Measurements from ENCODE around the gene GPATCH3. TPM values are rescaled to one million over a fixed set of nuclear protein-coding genes. Genes with fewer than 3 reads are reported as not detected.
"Not testable (repeated sequence)": the region's sequence is repeated elsewhere in the genome, so short reads cannot be mapped to it uniquely, and the experiment has no call there.

Gene GPATCH3
- total RNA-seq, 1 donor: 11.8 TPM

DNA sequence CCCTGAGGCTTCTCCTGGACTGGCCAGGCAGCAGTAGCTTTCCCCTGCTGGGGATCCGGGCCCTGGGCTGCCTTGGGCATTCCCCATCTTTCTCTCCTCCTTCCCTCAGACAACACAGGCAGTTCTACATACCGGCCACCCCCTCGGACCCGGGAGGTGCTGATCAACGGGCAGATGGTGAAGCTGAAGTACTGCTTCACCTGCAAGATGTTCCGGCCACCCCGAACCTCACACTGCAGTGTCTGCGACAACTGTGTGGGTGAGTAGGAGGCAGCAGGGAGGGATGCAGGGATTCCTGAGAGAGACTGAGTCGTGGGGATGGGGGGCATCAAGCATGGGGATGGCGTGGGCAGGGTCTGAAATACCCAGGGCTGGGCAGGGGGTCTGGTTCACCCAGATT is 51.8 kb downstream of the GPATCH3 start:
- Histone ChIP-seq H3K4me3 (ENCODE audit: low read length) (no peak overlapping the region), H3K27me3 (ENCODE audit: insufficient read depth, low read length) (no peaks in the 10 kb centered on the region), H3K9me3 (ENCODE audit: low read depth, low read length) (no peaks in the 10 kb centered on the region), H3K4me1 (ENCODE audit: insufficient read depth, low read length) (peaks cover 3% of the 10 kb centered on the region)

DNA sequence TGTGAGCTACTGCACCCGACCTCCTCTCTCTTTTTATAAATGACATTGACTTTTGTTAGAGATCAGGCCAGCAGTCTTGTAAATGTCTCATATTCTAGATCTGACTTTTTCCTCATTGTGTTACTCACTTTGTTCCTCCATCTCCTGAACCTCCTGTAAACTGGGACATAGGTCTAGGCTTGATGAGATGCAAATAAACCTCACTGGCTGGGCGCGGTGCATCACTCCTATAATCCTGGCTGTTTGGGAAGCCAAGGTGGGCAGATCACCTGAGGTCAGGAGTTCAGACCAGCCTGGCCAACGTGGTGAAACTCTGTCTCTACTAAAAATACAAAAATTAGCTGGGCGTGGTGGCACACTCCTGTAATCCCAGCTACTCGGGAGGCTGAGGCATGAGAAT is 52.4 kb downstream of the GPATCH3 start:
- not testable (repeated sequence) for H3K4me3 ChIP-seq (ENCODE audit: low read length); H3K9me3 ChIP-seq (ENCODE audit: low read depth, low read length); H3K4me1 ChIP-seq (ENCODE audit: insufficient read depth, low read length); H3K27me3 ChIP-seq (ENCODE audit: insufficient read depth, low read length)

DNA sequence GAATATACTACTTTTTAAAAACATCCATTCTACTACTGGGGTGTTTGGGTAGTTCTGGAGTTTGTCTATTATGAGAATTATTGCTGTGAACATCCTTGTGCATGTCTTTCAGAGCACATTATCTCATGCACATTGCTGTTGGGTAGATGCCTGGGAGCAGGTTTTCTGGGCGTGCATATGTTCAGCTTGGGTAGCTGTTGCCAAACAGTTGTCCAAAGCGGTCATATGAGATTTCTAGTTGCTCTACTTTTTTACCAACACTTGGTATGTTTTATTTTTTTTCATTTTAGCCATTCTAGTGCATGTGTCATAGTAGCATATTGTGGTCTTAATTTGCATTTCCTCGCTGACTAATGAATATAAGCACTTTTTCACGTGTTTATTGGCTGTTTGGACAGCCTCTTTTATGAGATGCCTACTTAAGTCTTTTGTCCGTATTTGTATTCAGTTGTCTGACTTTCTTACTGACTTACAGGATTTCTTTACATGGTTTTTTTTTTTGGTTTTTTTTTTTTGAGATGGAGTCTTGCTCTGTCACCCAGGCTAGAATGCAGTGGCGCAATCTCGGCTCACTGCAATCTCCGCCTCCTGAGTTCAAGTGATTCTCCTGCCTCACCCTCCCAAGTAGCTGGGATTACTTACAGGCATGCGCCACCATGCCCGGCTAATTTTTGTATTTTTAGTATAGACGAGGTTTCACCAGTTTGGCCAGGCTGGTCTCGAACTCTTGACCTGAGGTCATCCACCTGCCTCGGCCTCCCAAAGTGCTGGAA is 55.7 kb downstream of the GPATCH3 start:
- no peaks in the 10 kb centered on the region for H3K27me3 ChIP-seq (ENCODE audit: insufficient read depth, low read length)
- peaks cover 3% of the 10 kb centered on the region for H3K4me1 ChIP-seq (ENCODE audit: insufficient read depth, low read length)
- H3K4me3 ChIP-seq (ENCODE audit: low read length): no peak overlapping the region
- H3K9me3 ChIP-seq (ENCODE audit: low read depth, low read length): no peaks in the 10 kb centered on the region

Other genes starting within 250 kb of the GPATCH3 start
- 55.4 TPM for gene ARID1A, start 204.5 kb downstream of the GPATCH3 start, total RNA-seq
- gene PIGV, start 112.5 kb downstream of the GPATCH3 start, total RNA-seq: 5.2 TPM
- gene ZDHHC18, start 73.8 kb downstream of the GPATCH3 start, total RNA-seq: 26.1 TPM
- gene SFN, start 37.3 kb downstream of the GPATCH3 start, total RNA-seq: 0.52 TPM
- gene GPN2, start 10.2 kb downstream of the GPATCH3 start, total RNA-seq: 11.1 TPM
- gene NR0B2, start 13.5 kb upstream of the GPATCH3 start, total RNA-seq: not detected
- gene NUDC, start 21.3 kb upstream of the GPATCH3 start, total RNA-seq: 8.8 TPM
- 0.63 TPM for gene KDF1, start 60.0 kb upstream of the GPATCH3 start, total RNA-seq
- gene TRNP1, start 93.2 kb upstream of the GPATCH3 start, total RNA-seq: 1.2 TPM
- 0.42 TPM for gene TENT5B, start 112.4 kb upstream of the GPATCH3 start, total RNA-seq